Right forelimb (tissue), 1 donor: ENCODE measurements around the gene RAD51B.
A peak's percentile ranks its signal among the peaks of the same experiment; 100 is the strongest.
"Not testable (repeated sequence)": the region's sequence is repeated elsewhere in the genome, so short reads cannot be mapped to it uniquely, and the experiment has no call there.

Source experiments
- DNase-seq: peaks from one replicate; pipeline ENCODE4 v3.0.0-alpha.2; 2018

The RAD51B gene

GRCh38 chr14:67987606-67988005 lies 168.0 kb downstream of the RAD51B start:
- peak; percentile 54 for DNase-seq

- DNase-seq: not testable (repeated sequence)
Measured at GRCh38 chr14:67988210-67988609, 168.6 kb downstream of the RAD51B start.

GRCh38 chr14:67990576-67990975 lies 171.0 kb downstream of the RAD51B start:
- no peak for DNase-seq

GRCh38 chr14:67994531-67994930 lies 175.0 kb downstream of the RAD51B start:
- DNase-seq: no peak

GRCh38 chr14:67996235-67996634 lies 176.7 kb downstream of the RAD51B start:
- DNase-seq: no peak

GRCh38 chr14:67998834-67999233 lies 179.3 kb downstream of the RAD51B start:
- no peak for DNase-seq

- no peak for DNase-seq
Measured at GRCh38 chr14:67999290-67999689, 179.7 kb downstream of the RAD51B start.

GRCh38 chr14:67999705-68000384 lies 180.3 kb downstream of the RAD51B start:
- DNase-seq: no peak

GRCh38 chr14:68000511-68000910 lies 180.9 kb downstream of the RAD51B start:
- DNase-seq: no peak

- DNase-seq: no peak
Measured at GRCh38 chr14:68008491-68008890, 188.9 kb downstream of the RAD51B start.

- no peak for DNase-seq
Measured at GRCh38 chr14:68011406-68012028, 191.9 kb downstream of the RAD51B start.

- DNase-seq: no peak
Measured at GRCh38 chr14:68012871-68013270, 193.3 kb downstream of the RAD51B start.

- no peak for DNase-seq
Measured at GRCh38 chr14:68013326-68013725, 193.7 kb downstream of the RAD51B start.

GRCh38 chr14:68014771-68015170 lies 195.2 kb downstream of the RAD51B start:
- DNase-seq: no peak

GRCh38 chr14:68015356-68016254 lies 196.0 kb downstream of the RAD51B start:
- no peak for DNase-seq

GRCh38 chr14:68016255-68016914 lies 196.8 kb downstream of the RAD51B start:
- DNase-seq: no peak

- no peak for DNase-seq
Measured at GRCh38 chr14:68018598-68018997, 199.0 kb downstream of the RAD51B start.

GRCh38 chr14:68020493-68020892 lies 200.9 kb downstream of the RAD51B start:
- DNase-seq: no peak

GRCh38 chr14:68020999-68021663 lies 201.6 kb downstream of the RAD51B start:
- no peak for DNase-seq

- DNase-seq: no peak
Measured at GRCh38 chr14:68027276-68027675, 207.7 kb downstream of the RAD51B start.

- DNase-seq: no peak
Measured at GRCh38 chr14:68028075-68028474, 208.5 kb downstream of the RAD51B start.

- not testable (repeated sequence) for DNase-seq
Measured at GRCh38 chr14:68031011-68031410, 211.4 kb downstream of the RAD51B start.

GRCh38 chr14:68032154-68032553 lies 212.6 kb downstream of the RAD51B start:
- DNase-seq: no peak
